ENCODE measurements around the gene GLDN.

GLDN gene

DNA sequence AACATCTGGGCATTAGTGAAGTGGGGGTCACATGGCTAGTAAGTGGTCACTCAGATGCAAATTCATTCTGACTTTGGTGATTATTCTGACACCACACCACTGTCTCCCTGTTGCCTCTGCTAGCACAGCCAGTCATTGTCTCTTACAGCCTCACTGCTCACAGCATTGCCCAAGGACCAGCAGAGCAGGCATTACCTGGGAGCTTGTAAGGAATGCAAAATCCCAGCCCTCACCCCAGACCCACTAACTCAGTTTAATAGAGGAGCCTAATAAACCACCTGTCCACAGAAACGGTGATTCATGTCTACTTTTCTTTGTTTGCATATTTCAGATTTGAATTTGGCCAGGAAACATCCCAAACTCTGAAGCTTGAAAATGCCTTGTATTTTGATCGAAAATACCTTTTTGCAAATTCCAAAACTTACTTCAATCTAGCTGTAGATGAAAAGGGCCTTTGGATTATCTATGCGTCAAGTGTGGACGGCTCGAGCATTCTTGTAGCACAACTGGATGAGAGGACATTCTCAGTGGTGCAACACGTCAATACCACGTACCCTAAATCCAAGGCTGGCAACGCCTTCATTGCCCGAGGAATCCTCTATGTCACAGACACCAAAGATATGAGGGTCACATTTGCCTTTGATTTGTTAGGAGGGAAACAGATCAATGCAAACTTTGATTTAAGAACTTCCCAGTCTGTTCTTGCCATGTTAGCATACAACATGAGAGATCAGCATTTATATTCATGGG is 62.7 kb downstream of the GLDN start:
- Histone ChIP-seq H3K4me2 (ENCODE audit: low read depth, low read length) (no peak overlapping the region), H3K27me3 (replicated peaks; ENCODE audit: insufficient read depth, low read length) (no peaks in the 10 kb centered on the region), H3F3A (ENCODE audit: insufficient read depth, low read length) (no peaks in the 10 kb centered on the region), H3K79me2 (ENCODE audit: low read length) (no peaks in the 10 kb centered on the region), H3K9me2 (replicated peaks; ENCODE audit: insufficient read depth, low read length) (no peaks in the 10 kb centered on the region), H4K20me1 (ENCODE audit: insufficient read depth, low read length) (no peaks in the 10 kb centered on the region), H3K36me3 (replicated peaks; ENCODE audit: insufficient read depth, low read length) (no peaks in the 10 kb centered on the region), H3K9ac (ENCODE audit: low read length) (no peak overlapping the region), H3K9me3 (replicated peaks; ENCODE audit: insufficient read depth, low read length) (no peaks in the 10 kb centered on the region), H3K4me3 (ENCODE audit: low read length) (no peak overlapping the region), H2AFZ (ENCODE audit: low read length) (no peak overlapping the region), H3K27ac (ENCODE audit: low read length) (no peak overlapping the region), H3K4me1 (ENCODE audit: low read length) (no peaks in the 10 kb centered on the region)
- TF ChIP-seq, protein P1, sequence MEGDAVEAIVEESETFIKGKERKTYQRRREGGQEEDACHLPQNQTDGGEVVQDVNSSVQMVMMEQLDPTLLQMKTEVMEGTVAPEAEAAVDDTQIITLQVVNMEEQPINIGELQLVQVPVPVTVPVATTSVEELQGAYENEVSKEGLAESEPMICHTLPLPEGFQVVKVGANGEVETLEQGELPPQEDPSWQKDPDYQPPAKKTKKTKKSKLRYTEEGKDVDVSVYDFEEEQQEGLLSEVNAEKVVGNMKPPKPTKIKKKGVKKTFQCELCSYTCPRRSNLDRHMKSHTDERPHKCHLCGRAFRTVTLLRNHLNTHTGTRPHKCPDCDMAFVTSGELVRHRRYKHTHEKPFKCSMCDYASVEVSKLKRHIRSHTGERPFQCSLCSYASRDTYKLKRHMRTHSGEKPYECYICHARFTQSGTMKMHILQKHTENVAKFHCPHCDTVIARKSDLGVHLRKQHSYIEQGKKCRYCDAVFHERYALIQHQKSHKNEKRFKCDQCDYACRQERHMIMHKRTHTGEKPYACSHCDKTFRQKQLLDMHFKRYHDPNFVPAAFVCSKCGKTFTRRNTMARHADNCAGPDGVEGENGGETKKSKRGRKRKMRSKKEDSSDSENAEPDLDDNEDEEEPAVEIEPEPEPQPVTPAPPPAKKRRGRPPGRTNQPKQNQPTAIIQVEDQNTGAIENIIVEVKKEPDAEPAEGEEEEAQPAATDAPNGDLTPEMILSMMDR (IDR thresholded peaks at IDR 0.05; ENCODE audit: low read length): no peak
- no peak for TF ChIP-seq EZH2 (optimal IDR thresholded peaks at IDR 0.05; ENCODE audit: low read depth, low read length)
- no peak for TF ChIP-seq EZH2phosphoT487 (IDR thresholded peaks at IDR 0.05; ENCODE audit: low read length)
- no peak for DNase-seq

DNA sequence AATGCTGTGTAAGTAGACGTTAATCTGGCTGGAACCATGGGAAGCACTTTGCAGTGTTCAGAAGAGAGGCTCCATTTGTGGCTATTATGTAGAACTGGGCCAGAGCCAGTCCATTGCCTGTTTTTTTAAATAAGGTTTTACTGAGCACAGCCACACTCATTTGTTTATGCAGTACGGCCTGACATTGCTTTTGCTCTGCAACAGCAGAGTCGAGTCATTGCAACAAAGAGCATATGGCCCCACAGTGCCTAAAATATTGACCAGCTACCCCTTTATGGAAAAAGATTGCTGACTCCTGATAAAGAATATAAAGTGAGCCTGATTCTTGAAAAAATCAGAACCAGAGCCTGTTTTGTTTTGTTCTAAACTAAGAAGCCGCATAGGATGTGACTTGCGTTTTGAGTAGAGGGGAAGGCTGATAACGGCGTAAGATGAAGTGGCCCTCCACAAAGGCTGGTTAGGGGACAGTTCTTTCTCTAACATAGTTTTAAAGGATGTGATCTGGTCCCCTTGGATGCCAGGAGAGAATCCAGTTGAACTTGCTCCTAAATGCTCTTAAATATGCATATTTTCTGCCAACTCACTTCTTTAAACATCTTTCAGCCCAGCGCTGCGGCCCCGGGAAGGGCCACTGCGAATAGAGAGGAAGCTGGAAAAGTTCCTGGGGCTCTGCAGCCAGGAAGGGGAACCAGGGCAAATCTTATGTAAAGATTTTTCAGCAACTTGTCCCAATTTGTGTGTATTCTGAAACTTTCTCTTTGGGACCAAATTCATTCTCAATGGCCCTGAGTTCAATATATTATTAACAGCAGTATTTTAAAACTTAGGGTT is 64.5 kb downstream of the GLDN start:
- no peaks in the 10 kb centered on the region for H3K79me2 ChIP-seq (ENCODE audit: low read length)
- no peaks in the 10 kb centered on the region for H3K9me2 ChIP-seq (replicated peaks; ENCODE audit: insufficient read depth, low read length)
- H3F3A ChIP-seq (ENCODE audit: insufficient read depth, low read length): no peaks in the 10 kb centered on the region
- DNase-seq: no peak
- no peaks in the 10 kb centered on the region for H3K4me1 ChIP-seq (ENCODE audit: low read length)
- H3K36me3 ChIP-seq (replicated peaks; ENCODE audit: insufficient read depth, low read length): no peaks in the 10 kb centered on the region
- H3K4me3 ChIP-seq (ENCODE audit: low read length): no peak overlapping the region
- no peak overlapping the region for H3K9ac ChIP-seq (ENCODE audit: low read length)
- H3K27me3 ChIP-seq (replicated peaks; ENCODE audit: insufficient read depth, low read length): no peaks in the 10 kb centered on the region
- H3K9me3 ChIP-seq (replicated peaks; ENCODE audit: insufficient read depth, low read length): no peaks in the 10 kb centered on the region
- H3K27ac ChIP-seq (ENCODE audit: low read length): no peak overlapping the region
- H4K20me1 ChIP-seq (ENCODE audit: insufficient read depth, low read length): no peaks in the 10 kb centered on the region
- H3K4me2 ChIP-seq (ENCODE audit: low read depth, low read length): no peak overlapping the region
- no peak overlapping the region for H2AFZ ChIP-seq (ENCODE audit: low read length)
- TF ChIP-seq EZH2phosphoT487 (IDR thresholded peaks at IDR 0.05; ENCODE audit: low read length) (no peak), EZH2 (optimal IDR thresholded peaks at IDR 0.05; ENCODE audit: low read depth, low read length) (no peak)
- TF ChIP-seq, protein P1 (IDR thresholded peaks at IDR 0.05; ENCODE audit: low read length): no peak

DNA sequence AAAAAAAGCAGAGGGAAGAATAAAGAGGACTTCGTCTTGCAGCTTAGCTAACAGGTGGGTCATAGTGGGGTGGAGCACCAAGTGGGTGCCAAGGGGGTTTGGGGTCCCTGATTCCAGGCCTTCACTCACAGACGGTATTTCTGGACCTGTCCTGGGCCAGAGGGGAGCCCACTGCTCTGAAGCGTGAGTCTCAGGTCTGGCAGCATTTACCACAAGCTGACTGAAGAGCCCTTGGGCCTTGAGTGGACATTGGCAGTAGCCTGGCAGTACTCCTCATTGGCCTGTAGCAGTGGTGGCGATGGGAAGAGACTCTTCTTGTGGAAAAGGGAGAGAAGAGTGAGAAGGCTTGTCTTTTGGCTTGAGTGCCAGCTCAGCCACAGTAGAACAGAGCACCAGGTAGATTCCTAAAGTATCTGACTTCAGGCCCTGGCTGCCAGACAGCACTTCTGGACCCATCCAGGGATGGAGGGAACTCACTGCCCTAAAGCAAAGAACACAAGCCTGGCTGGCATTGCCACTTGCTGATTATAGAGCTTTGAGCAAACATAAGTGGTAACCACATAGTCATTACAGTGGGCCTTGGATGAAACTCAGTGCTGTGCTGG is 72.9 kb downstream of the GLDN start:
- Histone ChIP-seq H3K9ac (ENCODE audit: low read length) (no peak overlapping the region), H3K4me2 (ENCODE audit: low read depth, low read length) (no peak overlapping the region), H3K4me3 (ENCODE audit: low read length) (no peak overlapping the region), H2AFZ (ENCODE audit: low read length) (no peak overlapping the region), H3K27me3 (replicated peaks; ENCODE audit: insufficient read depth, low read length) (no peaks in the 10 kb centered on the region), H3K9me2 (replicated peaks; ENCODE audit: insufficient read depth, low read length) (no peaks in the 10 kb centered on the region), H3K36me3 (replicated peaks; ENCODE audit: insufficient read depth, low read length) (no peaks in the 10 kb centered on the region), H3K9me3 (replicated peaks; ENCODE audit: insufficient read depth, low read length) (no peaks in the 10 kb centered on the region), H3K79me2 (ENCODE audit: low read length) (no peaks in the 10 kb centered on the region), H4K20me1 (ENCODE audit: insufficient read depth, low read length) (no peaks in the 10 kb centered on the region), H3F3A (ENCODE audit: insufficient read depth, low read length) (no peaks in the 10 kb centered on the region), H3K27ac (ENCODE audit: low read length) (no peak overlapping the region), H3K4me1 (ENCODE audit: low read length) (no peaks in the 10 kb centered on the region)
- DNase-seq: no peak
- TF ChIP-seq EZH2 (optimal IDR thresholded peaks at IDR 0.05; ENCODE audit: low read depth, low read length) (no peak), EZH2phosphoT487 (IDR thresholded peaks at IDR 0.05; ENCODE audit: low read length) (no peak)
- TF ChIP-seq, protein P1 (IDR thresholded peaks at IDR 0.05; ENCODE audit: low read length): no peak
